GM12878 (cell line): ENCODE measurements around the gene FAM151A. TPM values are rescaled to one million over a fixed set of nuclear protein-coding genes. Genes with fewer than 3 reads are reported as not detected.

Experiments
- ATAC-seq: fragments of 200-7000 bp; cut with Tn5 transposase; 3 replicates; pipeline ENCODE4 v1.9.1; 2020; ENCODE audit warnings: mild to moderate bottlenecking, moderate library complexity
- BruUV-seq: library from RNA; stranded (reverse); fragments of 400-500 nt; replicated peaks from 2 replicates; lab custom pipeline; 2021; lab: Mats Ljungman, UMichigan
- CTCF ChIA-PET: fragments of 300-600 bp; sonication (Branson Sonifier 250); formaldehyde crosslinking; extraction: SDS; loops from one replicate; lab custom pipeline; 2021; ENCODE audit warnings: inconsistent platforms; lab: Yijun Ruan, JAX
- POLR2A ChIA-PET: fragments of 350-600 bp; formaldehyde crosslinking; extraction: SDS; loops from one replicate; lab custom pipeline; 2021; ENCODE audit warnings: inconsistent platforms; lab: Charles Lee
- RAD21 ChIA-PET: fragments of 300-600 bp; sonication (Branson Sonifier 250); formaldehyde crosslinking; loops from one replicate; lab custom pipeline; 2023; ENCODE audit warnings: antibody characterized with exemption; ENCODE audit not compliant: unreplicated experiment; lab: Charles Lee
- SMC1A ChIA-PET: fragments of 300-600 bp; sonication (Branson Sonifier 250); formaldehyde crosslinking; loops from one replicate; lab custom pipeline; 2023; ENCODE audit not compliant: unreplicated experiment, uncharacterized antibody; lab: Charles Lee
- DNase-seq: peaks from one replicate; pipeline ENCODE4 v3.0.0-alpha.2; 2011; ENCODE audit warnings: low read depth, low spot score
- FAIRE-seq: peaks from 3 replicates; lab custom pipeline; 2011; peaks lifted over from hg19 to GRCh38; lab: Jason Lieb, UNC
- H2AFZ ChIP-seq: 2 replicates; pipeline ENCODE4 v1.6.0; 2011; ENCODE audit warnings: low read depth, low read length, control low read depth; ENCODE audit not compliant: control insufficient read depth
- H3K27ac ChIP-seq: 2 replicates; pipeline ENCODE4 v1.5.1; 2011; ENCODE audit warnings: control low read depth; ENCODE audit not compliant: control insufficient read depth, insufficient read depth
- H3K27me3 ChIP-seq, 2 experiments: replicated peaks in 1 of 2; 2 replicates each; pipeline versions ENCODE4 v1.6.0 to v1.6.1; 2011; ENCODE audit warnings: low read length in 1 of 2; ENCODE audit not compliant: control insufficient read depth in 2 of 2, insufficient read depth in 2 of 2
- H3K36me3 ChIP-seq, 2 experiments: 2 replicates each; pipeline ENCODE4 v1.5.1; 2011; ENCODE audit warnings: low read length in 1 of 2; ENCODE audit not compliant: control insufficient read depth in 2 of 2, insufficient read depth in 2 of 2
- H3K4me1 ChIP-seq: 2 replicates; pipeline ENCODE4 v1.6.1; 2011; ENCODE audit warnings: mild to moderate bottlenecking, low read length, moderate library complexity, mixed read lengths; ENCODE audit not compliant: control insufficient read depth, insufficient read depth
- H3K4me2 ChIP-seq: 2 replicates; pipeline ENCODE4 v1.6.0; 2011; ENCODE audit warnings: control low read depth; ENCODE audit not compliant: control insufficient read depth, insufficient read depth
- H3K4me3 ChIP-seq: fragments of 200-600 bp; sonication (generic); 2 replicates; pipeline ENCODE4 v1.5.1; 2016
- H3K79me2 ChIP-seq: 2 replicates; pipeline ENCODE4 v1.6.0; 2011; ENCODE audit warnings: low read length; ENCODE audit not compliant: control insufficient read depth, insufficient read depth
- H3K9ac ChIP-seq: 2 replicates; pipeline ENCODE4 v1.8.0; 2011; ENCODE audit warnings: low read length, control low read depth, mixed read lengths; ENCODE audit not compliant: control insufficient read depth, insufficient read depth
- H3K9me3 ChIP-seq: replicated peaks from 3 replicates; pipeline ENCODE4 v1.5.1; 2011; ENCODE audit warnings: mild to moderate bottlenecking, low read length; ENCODE audit not compliant: control insufficient read depth, insufficient read depth
- H4K20me1 ChIP-seq: 2 replicates; pipeline ENCODE4 v1.6.0; 2011; ENCODE audit not compliant: control insufficient read depth, insufficient read depth
- BCL11A ChIP-seq: IDR thresholded peaks from 2 replicates; pipeline ENCODE4 v1.6.1; 2011; ENCODE audit warnings: low read depth, low read length
- CBX3 ChIP-seq: fragments of 200-600 bp; sonication (generic); IDR thresholded peaks from 2 replicates; pipeline ENCODE4 v1.6.1; 2016; ENCODE audit warnings: low read depth, borderline replicate concordance
- IKZF2 ChIP-seq, 2 experiments: fragments of 450-650 bp; IDR thresholded peaks; 2 replicates each; pipeline ENCODE4 v1.6.1; 2017; ENCODE audit warnings: mild to moderate bottlenecking in 2 of 2, moderate library complexity in 2 of 2
- JUND ChIP-seq: IDR thresholded peaks from 2 replicates; pipeline ENCODE4 v1.6.1; 2012; ENCODE audit warnings: low read depth, mild to moderate bottlenecking, low read length, improper control_type of control experiment, moderate library complexity
- NFYB ChIP-seq: IDR thresholded peaks from 2 replicates; pipeline ENCODE4 v1.6.1; 2011; ENCODE audit warnings: low read depth, mild to moderate bottlenecking, low read length, improper control_type of control experiment, moderate library complexity; ENCODE audit not compliant: insufficient read depth
- SRF ChIP-seq, 2 experiments: IDR thresholded peaks; 2 replicates each; pipeline ENCODE4 v1.6.1; 2011; ENCODE audit warnings: low read depth in 2 of 2, low read length in 2 of 2, mild to moderate bottlenecking in 1 of 2, moderate library complexity in 1 of 2
- YY1 ChIP-seq: IDR thresholded peaks from 2 replicates; pipeline ENCODE4 v1.6.1; 2011; ENCODE audit warnings: low read depth, mild to moderate bottlenecking, low read length
- WGBS: methylation state at CpG from one replicate; pipeline ENCODE4 v1.1.6; 2016; ENCODE audit warnings: low lambda C conversion rate; ENCODE audit not compliant: insufficient replicate concordance, insufficient coverage; ENCODE audit errors: missing lambda C conversion rate; 5-methylcytosine and 5-hydroxymethylcytosine counted together
- in situ Hi-C: fragments of 300-500 bp; cut with MboI; formaldehyde crosslinking; loops from 9 replicates; pipeline ENCODE4 v1.14.3; 2018; ENCODE audit warnings: mixed read lengths
- intact Hi-C: fragments of 100-400 bp; cut with micrococcal nuclease; formaldehyde crosslinking; loops from one replicate; pipeline ENCODE4 v1.14.2; 2022; ENCODE audit not compliant: unreplicated experiment
- polyA plus RNA-seq, 11 experiments: library from polyadenylated mRNA; depleted of rRNA in 4 of 11; unstranded in 6 of 11; stranded (reverse) in 5 of 11; fragments of >200 nt; fragmentation: Nextera tagmentation in 4 of 11; fragmentation: Illumina TruSeq in 1 of 11; extraction: Ambion mirVana in 4 of 11; extraction: Trizol in 1 of 11; gene quantifications; 1 replicate in 1 of 11; 2 replicates in 10 of 11; pipeline versions ENCODE4 v1.2.1 to v1.2.3, GENCODE V29; 2011 to 2016; ENCODE audit warnings: inconsistent platforms in 2 of 11, missing spikeins in 2 of 11, low read depth in 1 of 11
- total RNA-seq, 4 experiments: library from RNA; depleted of rRNA in 3 of 4; stranded (reverse); fragments of >200 nt in 3 of 4; fragmentation: Illumina TruSeq in 1 of 4; extraction: Trizol in 1 of 4; gene quantifications; 2 replicates each; pipeline versions ENCODE4 v1.2.1 to v1.2.3, GENCODE V29; 2013 to 2021
- TF ChIP-seq, protein P1 (sequence below): IDR thresholded peaks from 2 replicates; pipeline ENCODE4 v1.6.1; 2012; ENCODE audit warnings: low read depth, low read length, improper control_type of control experiment
- TF ChIP-seq, protein P2 (sequence below): IDR thresholded peaks from 2 replicates; pipeline ENCODE4 v1.6.1; 2012; ENCODE audit warnings: improper control_type of control experiment, low read depth, low read length; ENCODE audit not compliant: insufficient replicate concordance

FAM151A gene
- total and polyA plus RNA-seq, 10 of the 15 experiments (the other 5 are each of a cell fraction or from before 2014, with no cell fraction given): 0.09 to 0.34 (median 0.14) TPM; not detected in 5

DNA sequence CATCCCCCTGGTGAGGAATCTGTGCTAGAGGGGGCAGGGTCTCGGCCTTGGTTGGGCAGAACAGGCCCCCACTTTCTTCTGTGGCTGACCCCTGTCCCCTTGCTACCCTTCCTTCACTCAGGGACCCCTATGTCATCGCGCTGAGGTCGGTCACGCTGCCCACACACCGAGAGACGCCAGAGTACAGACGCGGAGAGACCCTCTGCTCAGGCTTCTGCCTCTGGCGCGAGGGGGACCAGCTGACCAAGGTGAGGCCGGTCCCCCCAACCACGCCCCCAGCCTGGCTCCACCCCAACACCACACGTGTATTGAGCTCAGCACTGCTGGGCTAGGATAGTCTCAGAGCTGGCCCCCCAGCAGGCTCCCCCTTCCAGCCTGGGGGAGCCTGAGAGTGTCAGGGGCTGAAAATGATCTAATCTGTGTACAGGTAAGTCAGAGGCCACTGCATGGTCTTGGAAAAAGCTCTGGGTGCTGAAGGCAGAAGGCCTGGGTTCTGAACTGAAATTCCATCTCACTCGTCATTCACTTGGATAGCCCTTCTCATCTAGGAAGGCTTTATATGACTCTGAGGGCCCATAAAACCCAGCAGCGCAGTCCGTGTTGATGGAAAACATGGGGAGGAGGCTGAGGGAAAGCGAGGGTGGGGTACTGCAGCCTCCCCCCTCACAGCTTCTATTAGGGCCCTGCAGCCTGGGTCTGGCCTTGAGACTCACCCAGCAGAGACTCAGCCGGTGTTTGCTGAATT lies 15.3 kb downstream of the FAM151A start (continued):
- TF ChIP-seq, protein P1, sequence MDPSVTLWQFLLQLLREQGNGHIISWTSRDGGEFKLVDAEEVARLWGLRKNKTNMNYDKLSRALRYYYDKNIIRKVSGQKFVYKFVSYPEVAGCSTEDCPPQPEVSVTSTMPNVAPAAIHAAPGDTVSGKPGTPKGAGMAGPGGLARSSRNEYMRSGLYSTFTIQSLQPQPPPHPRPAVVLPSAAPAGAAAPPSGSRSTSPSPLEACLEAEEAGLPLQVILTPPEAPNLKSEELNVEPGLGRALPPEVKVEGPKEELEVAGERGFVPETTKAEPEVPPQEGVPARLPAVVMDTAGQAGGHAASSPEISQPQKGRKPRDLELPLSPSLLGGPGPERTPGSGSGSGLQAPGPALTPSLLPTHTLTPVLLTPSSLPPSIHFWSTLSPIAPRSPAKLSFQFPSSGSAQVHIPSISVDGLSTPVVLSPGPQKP: no peak
- TF ChIP-seq NFYB: no peak

DNA sequence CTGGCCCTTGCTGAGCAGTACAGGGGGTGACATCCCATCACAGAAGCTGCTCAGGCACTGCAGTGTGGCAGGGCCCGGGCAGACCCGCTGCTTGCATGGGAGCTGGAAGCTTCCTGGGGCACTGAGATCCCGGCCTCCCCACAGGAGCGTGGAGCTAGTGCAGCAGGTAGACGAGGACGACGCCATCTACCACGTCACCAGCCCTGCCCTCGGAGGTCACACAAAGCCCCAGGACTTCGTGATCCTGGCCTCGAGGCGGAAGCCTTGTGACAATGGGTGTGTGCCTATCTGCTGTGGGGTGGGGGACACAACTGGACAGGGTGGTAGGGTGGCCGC lies 16.4 kb downstream of the FAM151A start:
- no peak overlapping the region for H3K27ac ChIP-seq
- TF ChIP-seq, protein P2, sequence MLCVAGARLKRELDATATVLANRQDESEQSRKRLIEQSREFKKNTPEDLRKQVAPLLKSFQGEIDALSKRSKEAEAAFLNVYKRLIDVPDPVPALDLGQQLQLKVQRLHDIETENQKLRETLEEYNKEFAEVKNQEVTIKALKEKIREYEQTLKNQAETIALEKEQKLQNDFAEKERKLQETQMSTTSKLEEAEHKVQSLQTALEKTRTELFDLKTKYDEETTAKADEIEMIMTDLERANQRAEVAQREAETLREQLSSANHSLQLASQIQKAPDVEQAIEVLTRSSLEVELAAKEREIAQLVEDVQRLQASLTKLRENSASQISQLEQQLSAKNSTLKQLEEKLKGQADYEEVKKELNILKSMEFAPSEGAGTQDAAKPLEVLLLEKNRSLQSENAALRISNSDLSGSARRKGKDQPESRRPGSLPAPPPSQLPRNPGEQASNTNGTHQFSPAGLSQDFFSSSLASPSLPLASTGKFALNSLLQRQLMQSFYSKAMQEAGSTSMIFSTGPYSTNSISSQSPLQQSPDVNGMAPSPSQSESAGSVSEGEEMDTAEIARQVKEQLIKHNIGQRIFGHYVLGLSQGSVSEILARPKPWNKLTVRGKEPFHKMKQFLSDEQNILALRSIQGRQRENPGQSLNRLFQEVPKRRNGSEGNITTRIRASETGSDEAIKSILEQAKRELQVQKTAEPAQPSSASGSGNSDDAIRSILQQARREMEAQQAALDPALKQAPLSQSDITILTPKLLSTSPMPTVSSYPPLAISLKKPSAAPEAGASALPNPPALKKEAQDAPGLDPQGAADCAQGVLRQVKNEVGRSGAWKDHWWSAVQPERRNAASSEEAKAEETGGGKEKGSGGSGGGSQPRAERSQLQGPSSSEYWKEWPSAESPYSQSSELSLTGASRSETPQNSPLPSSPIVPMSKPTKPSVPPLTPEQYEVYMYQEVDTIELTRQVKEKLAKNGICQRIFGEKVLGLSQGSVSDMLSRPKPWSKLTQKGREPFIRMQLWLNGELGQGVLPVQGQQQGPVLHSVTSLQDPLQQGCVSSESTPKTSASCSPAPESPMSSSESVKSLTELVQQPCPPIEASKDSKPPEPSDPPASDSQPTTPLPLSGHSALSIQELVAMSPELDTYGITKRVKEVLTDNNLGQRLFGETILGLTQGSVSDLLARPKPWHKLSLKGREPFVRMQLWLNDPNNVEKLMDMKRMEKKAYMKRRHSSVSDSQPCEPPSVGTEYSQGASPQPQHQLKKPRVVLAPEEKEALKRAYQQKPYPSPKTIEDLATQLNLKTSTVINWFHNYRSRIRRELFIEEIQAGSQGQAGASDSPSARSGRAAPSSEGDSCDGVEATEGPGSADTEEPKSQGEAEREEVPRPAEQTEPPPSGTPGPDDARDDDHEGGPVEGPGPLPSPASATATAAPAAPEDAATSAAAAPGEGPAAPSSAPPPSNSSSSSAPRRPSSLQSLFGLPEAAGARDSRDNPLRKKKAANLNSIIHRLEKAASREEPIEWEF: no peak
- no peak for TF ChIP-seq IKZF2 (IDR thresholded peaks at IDR 0.05)
- TF ChIP-seq CBX3: no peak
- no peak for TF ChIP-seq YY1
- no peak for TF ChIP-seq SRF (IDR thresholded peaks at IDR 0.05; ENCODE audit: low read depth in 2 of 2, low read length in 2 of 2)
- no peak for TF ChIP-seq BCL11A
- no peak for TF ChIP-seq JUND
- TF ChIP-seq, all 136 proteins: peak for 0
- Histone ChIP-seq H3K4me2 (no peak overlapping the region), H3K9ac (no peak overlapping the region), H3K4me1 (no peaks in the 10 kb centered on the region), H3K9me3 (no peaks in the 10 kb centered on the region), H3K36me3 (no peaks in the 10 kb centered on the region), H4K20me1 (no peaks in the 10 kb centered on the region), H2AFZ (no peak overlapping the region), H3K27me3 (no peaks in the 10 kb centered on the region), H3K4me3 (no peak overlapping the region), H3K79me2 (no peaks in the 10 kb centered on the region)
- ATAC-seq (no peak), FAIRE-seq (no peak), DNase-seq (no peak)
- RAD21 ChIA-PET: no interaction called here
- SMC1A ChIA-PET: no interaction called here
- CTCF ChIA-PET: no interaction called here
- WGBS: 56% methylated on average over 13 of the region's 13 CpGs
- intact Hi-C loops: no loop called here
- BruUV-seq: no TSS peak
- POLR2A ChIA-PET: no interaction called here
- in situ Hi-C loops: no loop called here
